Suprapubic skin (tissue), 4 donors: Measurements from ENCODE around the gene BIRC6. TPM values are rescaled to one million over a fixed set of nuclear protein-coding genes. Genes with fewer than 3 reads are reported as not detected.
"Not testable (repeated sequence)": the region's sequence is repeated elsewhere in the genome, so short reads cannot be mapped to it uniquely, and the experiment has no call there.

Source experiments
- DNase-seq, 2 donors: peaks; one replicate each; pipeline ENCODE4 v3.0.0-alpha.2; 2019; ENCODE audit warnings: low spot score in 2 of 2
- H3K27ac ChIP-seq: fragments of 200-600 bp; sonication (generic); one replicate; pipeline ENCODE4 v1.5.1; 2019
- H3K27me3 ChIP-seq: fragments of 200-600 bp; sonication (generic); one replicate; pipeline ENCODE4 v1.5.1; 2019
- H3K36me3 ChIP-seq: fragments of 200-600 bp; sonication (generic); one replicate; pipeline ENCODE4 v1.5.1; 2019
- H3K4me1 ChIP-seq: fragments of 200-600 bp; sonication (generic); one replicate; pipeline ENCODE4 v1.5.1; 2019
- H3K4me3 ChIP-seq: fragments of 200-600 bp; sonication (generic); one replicate; pipeline ENCODE4 v1.5.1; 2019; ENCODE audit warnings: mild to moderate bottlenecking
- H3K9me3 ChIP-seq: fragments of 200-600 bp; sonication (generic); one replicate; pipeline ENCODE4 v1.5.1; 2019
- CTCF ChIP-seq, 2 donors: fragments of 200-600 bp in 1 of 2; fragments of 450-650 bp in 1 of 2; sonication (generic) in 1 of 2; IDR thresholded peaks; one replicate each; pipeline ENCODE4 v1.5.1; 2016 to 2019; ENCODE audit warnings: antibody characterized with exemption in 2 of 2, mild to moderate bottlenecking in 1 of 2, moderate library complexity in 1 of 2
- EP300 ChIP-seq: sonication (generic); formaldehyde crosslinking; IDR thresholded peaks from one replicate; pipeline ENCODE4 v1.6.1; 2017; ENCODE audit warnings: antibody characterized with exemption
- POLR2A ChIP-seq, 2 donors: fragments of 450-650 bp; IDR thresholded peaks; one replicate each; pipeline ENCODE4 v1.6.1; 2017; ENCODE audit warnings: antibody characterized with exemption in 2 of 2, mild to moderate bottlenecking in 2 of 2, moderate library complexity in 2 of 2
- POLR2AphosphoS5 ChIP-seq, 3 donors: sonication (generic); formaldehyde crosslinking; IDR thresholded peaks; one replicate each; pipeline ENCODE4 v1.6.1; 2017; ENCODE audit warnings: antibody characterized with exemption in 3 of 3
- WGBS: methylation state at CpG from one replicate; pipeline ENCODE4 v1.1.5; 2018; 5-methylcytosine and 5-hydroxymethylcytosine counted together
- total RNA-seq, 4 donors: library from RNA; depleted of rRNA; stranded (reverse); fragments of >200 nt; gene quantifications; one replicate each; pipeline ENCODE4 v1.1.0, GENCODE V29; 2016

BIRC6 gene
- total RNA-seq, 4 donors from 2014 or later = 101 to 319 (median 109) TPM

GRCh38 chr2:32452338-32453064 is 95.7 kb downstream of the BIRC6 start:
- Histone ChIP-seq H3K4me3 (no peak overlapping the region), H3K27me3 (no peaks in the 10 kb centered on the region), H3K9me3 (no peaks in the 10 kb centered on the region), H3K36me3 (peaks cover 40% of the 10 kb centered on the region), H3K4me1 (no peaks in the 10 kb centered on the region), H3K27ac (no peak overlapping the region)
- WGBS = 94% methylated on average over 2 of the region's 2 CpGs
- TF ChIP-seq POLR2AphosphoS5 (IDR thresholded peaks at IDR 0.05) (no peak), EP300 (no peak), CTCF (IDR thresholded peaks at IDR 0.05) (no peak), POLR2A (IDR thresholded peaks at IDR 0.05) (no peak)
- no peak for DNase-seq

GRCh38 chr2:32453242-32454062 is 96.6 kb downstream of the BIRC6 start:
- Histone ChIP-seq H3K4me3 (no peak overlapping the region), H3K9me3 (peaks cover 3% of the 10 kb centered on the region), H3K4me1 (no peaks in the 10 kb centered on the region), H3K27me3 (no peaks in the 10 kb centered on the region), H3K27ac (no peak overlapping the region), H3K36me3 (peaks cover 41% of the 10 kb centered on the region)
- 86% methylated on average over 3 of the region's 3 CpGs for WGBS
- no peak for DNase-seq
- TF ChIP-seq POLR2A (IDR thresholded peaks at IDR 0.05) = no peak
- no peak for TF ChIP-seq CTCF (IDR thresholded peaks at IDR 0.05)
- no peak for TF ChIP-seq EP300
- TF ChIP-seq POLR2AphosphoS5 (IDR thresholded peaks at IDR 0.05) = no peak

- no peak for TF ChIP-seq EP300
- TF ChIP-seq POLR2A (IDR thresholded peaks at IDR 0.05) = no peak
- TF ChIP-seq POLR2AphosphoS5 (IDR thresholded peaks at IDR 0.05) = no peak
- TF ChIP-seq CTCF (IDR thresholded peaks at IDR 0.05) = no peak
- Histone ChIP-seq H3K9me3 (peaks cover 3% of the 10 kb centered on the region), H3K4me3 (no peak overlapping the region), H3K27me3 (no peaks in the 10 kb centered on the region), H3K27ac (no peak overlapping the region), H3K4me1 (no peaks in the 10 kb centered on the region), H3K36me3 (peaks cover 34% of the 10 kb centered on the region)
- no peak for DNase-seq
- WGBS = 94% methylated on average over 3 of the region's 3 CpGs
Observed at GRCh38 chr2:32455816-32456215, 99.0 kb downstream of the BIRC6 start.

GRCh38 chr2:32456808-32457207 is 100.0 kb downstream of the BIRC6 start:
- Histone ChIP-seq H3K4me3 (no peak overlapping the region), H3K9me3 (peaks cover 3% of the 10 kb centered on the region), H3K27ac (no peak overlapping the region), H3K4me1 (no peaks in the 10 kb centered on the region), H3K36me3 (peaks cover 30% of the 10 kb centered on the region), H3K27me3 (no peaks in the 10 kb centered on the region)
- 94% methylated on average over 4 of the region's 4 CpGs for WGBS
- DNase-seq = no peak
- TF ChIP-seq POLR2A (IDR thresholded peaks at IDR 0.05) (no peak), POLR2AphosphoS5 (IDR thresholded peaks at IDR 0.05) (no peak), CTCF (IDR thresholded peaks at IDR 0.05) (no peak), EP300 (no peak)

GRCh38 chr2:32457814-32458213 is 101.0 kb downstream of the BIRC6 start:
- no peak for TF ChIP-seq POLR2A (IDR thresholded peaks at IDR 0.05)
- TF ChIP-seq POLR2AphosphoS5 (IDR thresholded peaks at IDR 0.05) = no peak
- TF ChIP-seq EP300 = no peak
- TF ChIP-seq CTCF (IDR thresholded peaks at IDR 0.05) = no peak
- H3K27ac ChIP-seq = no peak overlapping the region
- peaks cover 30% of the 10 kb centered on the region for H3K36me3 ChIP-seq
- peaks cover 3% of the 10 kb centered on the region for H3K9me3 ChIP-seq
- WGBS = 97% methylated on average over 1 of the region's 1 CpG
- H3K27me3 ChIP-seq = no peaks in the 10 kb centered on the region
- no peaks in the 10 kb centered on the region for H3K4me1 ChIP-seq
- H3K4me3 ChIP-seq = no peak overlapping the region
- DNase-seq = no peak

- H3K36me3 ChIP-seq = peaks cover 41% of the 10 kb centered on the region
- WGBS = 98% methylated on average over 2 of the region's 2 CpGs
Observed at GRCh38 chr2:32460861-32461260, 104.0 kb downstream of the BIRC6 start.

More at GRCh38 chr2:32460861-32461260, 104.0 kb downstream of the BIRC6 start:
- H3K4me3 ChIP-seq, H3K27ac ChIP-seq, DNase-seq, H3K4me1 ChIP-seq, H3K27me3 ChIP-seq, H3K9me3 ChIP-seq: not testable (repeated sequence)
